HUES6 (cell line): ENCODE data around the gene GNB1L.

ENCODE experiments used
- H3K27ac ChIP-seq: 2 replicates; pipeline ENCODE4 v1.7.0; 2013; ENCODE audit warnings: low read depth, mild to moderate bottlenecking, low read length, inconsistent platforms
- H3K27me3 ChIP-seq: 2 replicates; pipeline ENCODE4 v1.6.1; 2013; ENCODE audit warnings: low read length; ENCODE audit not compliant: control insufficient read depth, insufficient read depth
- H3K36me3 ChIP-seq: 2 replicates; pipeline ENCODE4 v1.6.1; 2013; ENCODE audit warnings: low read length; ENCODE audit not compliant: control insufficient read depth, insufficient read depth
- H3K4me1 ChIP-seq: 2 replicates; pipeline ENCODE4 v1.6.1; 2013; ENCODE audit warnings: low read length; ENCODE audit not compliant: control insufficient read depth, insufficient read depth
- H3K4me3 ChIP-seq: 2 replicates; pipeline ENCODE4 v1.5.1; 2013; ENCODE audit warnings: low read depth, low read length
- H3K9ac ChIP-seq: one replicate; pipeline ENCODE4 v1.6.1; 2013; ENCODE audit warnings: mild to moderate bottlenecking, low read length
- H3K9me3 ChIP-seq: 2 replicates; pipeline ENCODE4 v1.6.1; 2013; ENCODE audit warnings: low read depth, low read length; ENCODE audit not compliant: control insufficient read depth, insufficient read depth

The GNB1L gene

DNA sequence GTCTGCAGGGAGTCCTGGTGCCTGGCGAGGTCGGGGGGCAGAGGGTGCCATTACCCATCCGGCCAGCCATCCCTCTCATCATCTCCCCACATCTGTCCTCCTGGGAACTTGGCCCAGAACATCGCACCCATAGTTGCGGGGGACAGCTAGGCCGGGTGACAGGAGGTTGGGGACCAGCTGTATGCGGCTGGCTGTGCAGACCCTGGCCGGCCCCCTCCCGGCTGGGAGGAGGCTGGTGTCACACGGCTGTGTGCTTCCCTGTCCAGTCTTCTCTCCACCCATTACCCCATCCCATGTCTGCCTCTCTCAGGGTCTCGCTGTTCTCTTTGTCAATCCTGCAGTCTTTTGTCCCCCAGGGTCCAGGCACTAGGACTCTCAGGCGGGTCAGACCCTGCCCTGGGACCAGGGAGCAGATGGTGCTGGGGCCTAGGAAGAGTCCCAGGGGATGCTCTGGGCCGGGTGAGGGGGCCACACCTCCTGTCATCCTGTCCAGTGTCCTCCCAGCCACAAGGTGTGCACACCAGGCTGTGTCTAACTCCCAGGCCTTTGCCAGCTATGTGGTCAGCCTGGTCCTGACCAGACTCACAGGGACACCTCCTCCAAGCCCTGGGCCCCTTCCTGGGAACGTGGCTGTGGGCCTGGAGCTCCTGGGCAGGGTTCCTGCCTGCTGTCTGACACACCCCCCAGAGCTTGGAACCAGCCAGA, 100.5 kb downstream of the GNB1L start:
- H3K27ac ChIP-seq = no peak overlapping the region
- H3K27me3 ChIP-seq = peaks cover 82% of the 10 kb centered on the region
- peaks cover 18% of the 10 kb centered on the region for H3K4me1 ChIP-seq
- no peaks in the 10 kb centered on the region for H3K36me3 ChIP-seq
- H3K9ac ChIP-seq = no peak overlapping the region
- H3K9me3 ChIP-seq = no peaks in the 10 kb centered on the region
- H3K4me3 ChIP-seq = no peak overlapping the region

DNA sequence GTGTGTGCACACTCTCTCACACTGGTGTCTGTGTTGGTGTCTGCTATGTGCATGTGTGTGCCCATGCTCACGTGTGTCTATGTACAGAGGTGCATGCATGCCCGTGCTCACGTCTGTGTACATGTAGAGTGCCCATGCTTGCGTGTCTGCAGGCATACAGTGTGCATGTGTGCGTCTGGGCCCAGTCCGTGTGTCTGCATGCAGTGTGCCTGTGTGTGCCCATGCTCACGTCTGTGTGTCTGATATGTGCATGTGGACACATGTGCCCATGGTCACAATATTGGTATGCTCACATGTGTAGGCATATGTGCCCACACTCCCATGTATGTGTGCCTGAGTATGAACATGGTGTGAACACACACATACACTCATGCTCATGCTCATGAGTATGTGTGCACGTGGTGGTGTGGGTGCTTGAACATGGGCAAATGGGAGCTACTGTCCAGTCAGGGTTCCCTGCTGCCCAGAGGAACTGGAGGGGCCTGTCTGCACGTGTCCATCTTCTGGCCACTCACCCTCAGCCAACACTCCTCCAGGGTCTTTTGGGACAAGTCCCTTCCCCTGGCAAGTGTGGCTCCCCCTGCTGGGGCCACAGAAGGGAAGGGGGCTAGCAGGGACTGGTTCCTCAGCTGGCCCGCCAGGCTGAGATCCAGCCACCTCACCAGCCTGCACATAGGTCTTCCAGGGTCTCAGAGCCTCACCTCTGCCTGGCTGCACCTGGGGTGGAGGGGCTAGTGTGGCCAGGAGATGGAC, 101.4 kb downstream of the GNB1L start:
- Histone ChIP-seq H3K4me3 (no peak overlapping the region), H3K9me3 (no peaks in the 10 kb centered on the region), H3K27me3 (peaks cover 80% of the 10 kb centered on the region), H3K27ac (no peak overlapping the region), H3K4me1 (peaks cover 20% of the 10 kb centered on the region), H3K36me3 (no peaks in the 10 kb centered on the region), H3K9ac (no peak overlapping the region)

DNA sequence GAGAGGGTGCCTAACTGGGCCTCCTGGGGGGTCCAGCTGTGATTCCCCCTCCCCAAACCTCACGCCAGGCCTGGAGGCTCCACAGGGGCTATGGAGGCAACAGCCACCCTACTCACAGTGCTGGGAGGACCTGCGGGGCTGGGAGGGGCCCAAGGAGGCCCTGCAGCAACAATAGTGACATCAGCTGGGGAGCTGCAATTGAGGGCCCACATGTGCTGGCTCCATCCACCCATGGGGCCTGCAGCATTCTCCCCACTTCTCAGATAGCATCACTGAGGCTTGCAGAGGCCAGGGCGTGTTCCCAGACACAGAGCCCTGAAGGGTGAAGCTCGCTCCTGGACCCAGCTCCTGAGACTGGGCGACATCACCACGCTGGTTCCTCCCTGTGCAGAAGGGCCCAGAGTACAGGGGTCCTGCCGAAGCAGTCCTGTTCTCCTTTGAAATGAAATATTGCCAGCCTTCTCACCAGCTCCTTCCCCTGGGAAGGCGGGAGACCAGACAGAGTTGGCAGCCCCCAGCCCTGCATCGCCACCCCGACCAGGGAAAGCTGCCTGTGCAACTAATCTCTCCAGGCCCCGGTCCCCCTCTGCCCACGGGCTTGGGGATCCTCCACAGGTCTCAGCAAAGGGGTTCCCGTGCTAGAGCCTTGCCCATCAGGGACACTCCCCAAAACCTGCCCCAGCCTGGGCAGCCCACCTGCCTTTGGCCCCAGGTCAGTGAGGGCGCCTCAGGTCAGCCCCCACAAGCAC, 103.0 kb downstream of the GNB1L start:
- H3K27me3 ChIP-seq = peaks cover 64% of the 10 kb centered on the region
- no peak overlapping the region for H3K9ac ChIP-seq
- H3K4me3 ChIP-seq = no peak overlapping the region
- H3K4me1 ChIP-seq = peaks cover 20% of the 10 kb centered on the region
- no peak overlapping the region for H3K27ac ChIP-seq
- no peaks in the 10 kb centered on the region for H3K9me3 ChIP-seq
- no peaks in the 10 kb centered on the region for H3K36me3 ChIP-seq

DNA sequence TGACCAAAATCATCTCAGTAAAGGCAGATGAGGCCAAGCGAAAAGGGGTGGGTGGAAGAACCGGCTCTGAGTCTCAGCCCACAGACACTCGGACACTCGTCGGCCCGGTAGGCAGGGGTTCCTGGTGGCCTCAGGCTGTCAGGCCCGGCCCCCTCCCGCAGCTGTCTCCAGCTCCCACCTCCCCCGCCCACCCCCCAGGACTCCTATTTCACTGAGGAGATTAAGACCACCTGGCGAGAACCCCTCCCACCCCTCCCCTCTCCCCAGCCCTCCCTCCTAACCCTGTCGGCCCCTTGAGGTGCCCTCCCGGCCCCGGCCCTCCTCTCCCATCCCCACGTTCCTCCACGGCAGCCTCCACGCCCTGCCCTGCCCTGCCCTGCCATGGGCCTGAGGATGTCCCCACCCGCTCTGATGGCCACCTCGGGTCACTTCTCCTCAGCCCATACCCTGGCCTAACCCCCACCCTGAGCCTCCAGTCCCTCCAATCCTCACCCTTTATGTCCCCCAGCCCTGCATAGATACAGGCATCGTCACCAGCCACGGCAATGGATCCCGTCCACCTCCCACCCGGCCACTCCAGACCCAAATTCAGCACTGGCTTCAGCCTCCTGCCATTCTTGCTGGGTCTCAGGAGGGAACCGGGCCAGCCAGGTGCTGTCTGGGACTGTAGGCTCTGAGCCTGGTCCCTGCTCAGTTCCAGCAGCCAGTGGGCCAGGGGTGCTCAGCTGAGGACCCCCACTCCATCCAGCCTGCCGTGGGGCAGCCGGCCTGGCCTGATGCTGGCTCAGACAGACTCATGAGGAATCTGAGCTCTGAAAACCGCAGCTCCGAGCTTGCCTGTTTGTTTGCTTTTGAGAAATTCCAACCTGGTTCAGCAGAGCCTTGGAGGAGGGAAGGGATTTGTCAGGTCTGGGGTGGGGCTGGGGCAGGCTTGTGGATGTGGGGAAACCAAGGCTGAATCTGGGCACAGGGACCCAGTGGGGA, 103.9 kb downstream of the GNB1L start:
- H3K9ac ChIP-seq = no peak overlapping the region

DNA sequence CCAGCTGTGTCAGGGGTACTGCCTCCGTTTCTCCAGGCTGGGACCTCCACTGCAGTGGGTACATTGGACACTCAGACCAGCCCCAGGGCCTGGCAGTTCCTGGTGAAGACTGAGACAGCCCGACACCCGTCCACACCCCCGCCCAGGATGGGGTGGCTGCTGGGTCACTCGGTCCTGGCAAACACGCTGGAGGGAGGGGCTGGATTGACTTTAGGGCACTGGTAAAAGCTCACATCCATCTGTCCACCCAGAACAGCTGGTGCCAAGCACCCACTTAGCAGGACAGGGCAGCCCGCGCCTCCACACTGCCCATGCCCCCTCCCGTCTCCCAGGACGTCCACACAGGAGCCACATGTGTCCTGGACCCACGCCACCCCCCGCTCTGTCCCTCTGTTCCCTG, 104.8 kb downstream of the GNB1L start:
- H3K9ac ChIP-seq = no peak overlapping the region

More for the DNA sequence above, 103.9 kb downstream of the GNB1L start:
- Histone ChIP-seq H3K27ac (no peak overlapping the region), H3K27me3 (peaks cover 56% of the 10 kb centered on the region), H3K36me3 (no peaks in the 10 kb centered on the region), H3K4me1 (peaks cover 22% of the 10 kb centered on the region; the same call in 1 of the 2 replicates), H3K9me3 (no peaks in the 10 kb centered on the region), H3K4me3 (no peak overlapping the region)

DNA sequence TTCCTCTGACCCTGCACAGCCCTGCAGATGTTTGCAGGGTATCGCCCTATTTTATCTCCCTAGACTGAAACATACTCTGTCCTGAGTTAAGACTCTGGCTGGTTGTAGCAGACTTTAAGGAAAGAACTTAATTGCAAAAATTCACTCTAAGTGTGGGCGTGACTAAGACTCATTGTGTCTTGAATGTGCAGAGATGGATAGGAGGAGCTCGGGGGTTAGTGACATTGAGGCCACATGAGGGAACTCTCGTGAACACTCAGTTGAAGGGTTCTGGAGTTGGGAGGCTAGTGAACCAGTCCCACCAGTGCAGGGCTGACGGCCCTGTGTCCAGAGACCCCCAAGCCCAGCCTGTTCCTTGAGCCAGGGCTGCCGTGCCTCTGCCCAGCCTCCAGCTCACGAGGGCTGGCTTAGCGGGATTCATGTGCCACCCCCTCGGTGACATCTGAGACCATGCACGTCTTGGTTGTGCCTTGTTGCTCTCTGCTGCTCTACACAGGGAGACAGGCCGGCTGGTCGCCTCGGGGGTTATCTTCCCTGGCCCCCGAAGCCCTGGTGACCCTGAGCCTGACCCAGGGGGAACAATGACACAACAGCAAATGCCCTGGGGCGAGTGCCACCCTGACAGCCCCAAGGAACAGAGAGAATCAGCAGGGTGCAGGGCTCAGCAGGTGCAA, 105.5 kb downstream of the GNB1L start:
- H3K27me3 ChIP-seq = peaks cover 39% of the 10 kb centered on the region

More for the DNA sequence above, 104.8 kb downstream of the GNB1L start:
- no peaks in the 10 kb centered on the region for H3K9me3 ChIP-seq
- H3K4me3 ChIP-seq = no peak overlapping the region
- peaks cover 31% of the 10 kb centered on the region; the same call in 1 of the 2 replicates for H3K4me1 ChIP-seq
- H3K36me3 ChIP-seq = no peaks in the 10 kb centered on the region
- no peak overlapping the region for H3K27ac ChIP-seq
- H3K27me3 ChIP-seq = peaks cover 46% of the 10 kb centered on the region

DNA sequence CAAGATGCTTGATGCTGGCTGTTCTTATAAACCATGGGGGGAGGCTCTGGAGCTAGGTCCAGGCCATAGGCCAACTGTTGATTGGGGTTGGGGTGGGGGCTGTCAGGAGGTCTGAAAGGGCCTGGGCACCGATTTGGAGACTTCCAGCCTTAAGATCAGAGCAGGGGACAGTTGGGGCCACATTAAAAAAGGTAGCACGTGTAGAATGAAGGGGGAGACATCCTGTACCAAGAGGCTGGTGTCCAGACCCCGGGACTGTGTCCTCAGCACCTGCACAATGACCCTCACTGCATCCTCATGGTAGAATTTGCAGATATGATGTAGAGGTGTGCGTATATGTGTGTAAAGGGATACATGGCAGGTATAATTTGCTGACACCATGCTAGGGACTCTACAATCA, 106.5 kb downstream of the GNB1L start:
- Histone ChIP-seq H3K4me3 (no peak overlapping the region), H3K27ac (no peak overlapping the region), H3K9me3 (no peaks in the 10 kb centered on the region), H3K9ac (no peak overlapping the region), H3K4me1 (peaks cover 31% of the 10 kb centered on the region; the same call in 1 of the 2 replicates), H3K27me3 (peaks cover 29% of the 10 kb centered on the region), H3K36me3 (no peaks in the 10 kb centered on the region)

More for the DNA sequence above, 105.5 kb downstream of the GNB1L start:
- H3K9ac ChIP-seq = no peak overlapping the region
- no peak overlapping the region for H3K27ac ChIP-seq
- H3K36me3 ChIP-seq = no peaks in the 10 kb centered on the region
- H3K4me1 ChIP-seq = peaks cover 31% of the 10 kb centered on the region; the same call in 1 of the 2 replicates
- no peak overlapping the region for H3K4me3 ChIP-seq
- H3K9me3 ChIP-seq = no peaks in the 10 kb centered on the region

DNA sequence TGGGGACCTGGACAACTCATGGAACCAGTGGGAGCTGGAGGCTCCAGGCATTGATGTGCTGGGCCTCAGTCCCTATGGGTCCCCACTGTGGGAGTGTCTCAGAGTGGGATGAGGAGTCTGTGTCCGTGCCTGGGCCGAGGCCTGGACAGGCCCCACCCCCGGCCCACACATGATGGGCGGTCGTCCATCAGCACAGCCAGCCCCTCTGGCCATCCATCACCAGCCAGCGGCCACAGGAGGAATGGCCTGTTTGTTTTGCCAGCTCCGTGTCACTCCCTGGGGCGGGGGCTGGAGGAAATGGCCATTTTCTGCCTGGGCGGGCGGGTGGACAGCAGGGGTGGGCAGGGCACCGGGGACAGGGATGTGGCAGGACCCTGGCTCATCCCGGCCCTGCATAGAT, 107.1 kb downstream of the GNB1L start:
- no peaks in the 10 kb centered on the region for H3K9me3 ChIP-seq
- H3K4me1 ChIP-seq = peaks cover 31% of the 10 kb centered on the region; the same call in 1 of the 2 replicates
- H3K36me3 ChIP-seq = no peaks in the 10 kb centered on the region
- peaks cover 23% of the 10 kb centered on the region for H3K27me3 ChIP-seq
- H3K9ac ChIP-seq = no peak overlapping the region
- no peak overlapping the region for H3K4me3 ChIP-seq
- H3K27ac ChIP-seq = no peak overlapping the region

DNA sequence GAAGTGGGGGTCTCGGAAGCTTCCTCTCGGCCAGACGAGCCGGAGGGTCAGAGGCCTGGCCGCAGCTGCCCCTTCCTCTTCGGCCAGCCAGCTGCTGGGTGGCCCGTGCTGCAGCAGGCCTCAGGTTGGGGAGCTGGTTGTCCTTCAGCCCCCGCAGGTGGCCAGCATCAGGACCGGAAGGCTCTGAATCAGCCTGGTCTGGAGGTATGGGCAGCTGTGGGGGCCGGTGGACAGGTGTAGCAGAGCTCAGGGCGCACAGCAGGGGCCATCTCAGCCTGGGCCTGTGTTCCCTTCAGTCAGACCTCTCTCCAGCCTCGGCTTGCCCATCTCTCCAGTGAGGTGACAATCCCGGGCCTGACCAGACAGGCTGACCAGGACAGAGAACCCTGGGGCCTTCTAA, 107.9 kb downstream of the GNB1L start:
- H3K27me3 ChIP-seq = peaks cover 15% of the 10 kb centered on the region
- no peak overlapping the region for H3K27ac ChIP-seq
- H3K9me3 ChIP-seq = no peaks in the 10 kb centered on the region
- H3K4me3 ChIP-seq = no peak overlapping the region
- H3K36me3 ChIP-seq = no peaks in the 10 kb centered on the region
- H3K9ac ChIP-seq = no peak overlapping the region
- H3K4me1 ChIP-seq = peaks cover 31% of the 10 kb centered on the region; the same call in 1 of the 2 replicates
